GM12801 (cell line): Measurements from ENCODE around the gene PLPP4.

ENCODE experiments used
- TF ChIP-seq, protein P1 (sequence below): IDR thresholded peaks from one replicate; pipeline ENCODE4 v1.5.1; 2011; ENCODE audit warnings: control low read depth; ENCODE audit not compliant: insufficient read length; ENCODE audit errors: extremely low read depth

PLPP4 gene

GRCh38 chr10:120628197-120628596 is 171.2 kb downstream of the PLPP4 start:
- TF ChIP-seq, protein P1, sequence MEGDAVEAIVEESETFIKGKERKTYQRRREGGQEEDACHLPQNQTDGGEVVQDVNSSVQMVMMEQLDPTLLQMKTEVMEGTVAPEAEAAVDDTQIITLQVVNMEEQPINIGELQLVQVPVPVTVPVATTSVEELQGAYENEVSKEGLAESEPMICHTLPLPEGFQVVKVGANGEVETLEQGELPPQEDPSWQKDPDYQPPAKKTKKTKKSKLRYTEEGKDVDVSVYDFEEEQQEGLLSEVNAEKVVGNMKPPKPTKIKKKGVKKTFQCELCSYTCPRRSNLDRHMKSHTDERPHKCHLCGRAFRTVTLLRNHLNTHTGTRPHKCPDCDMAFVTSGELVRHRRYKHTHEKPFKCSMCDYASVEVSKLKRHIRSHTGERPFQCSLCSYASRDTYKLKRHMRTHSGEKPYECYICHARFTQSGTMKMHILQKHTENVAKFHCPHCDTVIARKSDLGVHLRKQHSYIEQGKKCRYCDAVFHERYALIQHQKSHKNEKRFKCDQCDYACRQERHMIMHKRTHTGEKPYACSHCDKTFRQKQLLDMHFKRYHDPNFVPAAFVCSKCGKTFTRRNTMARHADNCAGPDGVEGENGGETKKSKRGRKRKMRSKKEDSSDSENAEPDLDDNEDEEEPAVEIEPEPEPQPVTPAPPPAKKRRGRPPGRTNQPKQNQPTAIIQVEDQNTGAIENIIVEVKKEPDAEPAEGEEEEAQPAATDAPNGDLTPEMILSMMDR: no peak

GRCh38 chr10:120630266-120630665 is 173.2 kb downstream of the PLPP4 start:
- TF ChIP-seq, protein P1: no peak

DNA sequence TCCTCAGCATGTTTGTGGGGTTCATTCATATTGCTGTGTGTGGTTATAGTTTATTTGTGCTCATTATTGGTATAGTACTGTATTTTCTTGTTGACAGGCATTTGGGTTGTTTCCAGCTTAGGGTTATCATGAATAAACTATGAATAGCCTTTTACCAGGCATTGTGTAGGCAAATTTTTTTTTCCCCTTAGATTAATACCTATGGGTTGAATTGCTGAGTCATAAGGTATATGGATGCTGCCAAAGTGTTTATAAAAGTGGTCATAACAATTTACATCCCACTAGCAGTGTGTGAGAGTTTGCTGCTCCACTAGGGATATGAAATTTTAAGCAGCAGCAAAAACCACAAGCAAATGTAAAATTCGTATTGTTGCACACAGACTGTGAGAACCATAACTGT is 175.0 kb downstream of the PLPP4 start:
- TF ChIP-seq, protein P1: no peak

GRCh38 chr10:120632942-120633341 is 175.9 kb downstream of the PLPP4 start:
- TF ChIP-seq, protein P1: no peak

DNA sequence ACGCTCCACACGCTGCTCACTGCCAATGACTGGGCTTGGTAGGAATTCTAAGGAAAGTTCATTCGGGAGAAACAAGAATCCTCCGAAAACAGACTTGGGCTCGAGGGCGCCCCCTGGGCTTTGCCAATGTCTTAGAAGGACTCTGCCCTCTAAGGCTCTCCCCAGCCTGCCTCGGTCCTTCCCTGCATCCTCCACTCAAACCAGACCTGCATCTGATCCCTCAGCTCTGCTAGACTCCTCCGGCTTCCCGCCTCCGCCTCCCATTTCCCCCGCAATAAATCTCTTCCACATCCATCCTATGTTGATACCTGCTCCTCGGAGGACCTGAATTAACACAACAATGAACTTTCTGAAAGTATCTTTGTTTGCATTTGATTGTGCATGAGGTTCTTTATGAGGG is 177.6 kb downstream of the PLPP4 start:
- TF ChIP-seq, protein P1: no peak
